Measurements from ENCODE around the gene NAA16.
"Not testable (repeated sequence)": the region's sequence is repeated elsewhere in the genome, so short reads cannot be mapped to it uniquely, and the experiment has no call there.

Gene NAA16

GRCh38 chr13:41356385-41356648 is 45.2 kb downstream of the NAA16 start:
- not testable (repeated sequence) for DNase-seq (ENCODE audit: low read depth)

GRCh38 chr13:41356786-41357185 is 45.7 kb downstream of the NAA16 start:
- no peak for DNase-seq (ENCODE audit: low read depth)

GRCh38 chr13:41361491-41361890 is 50.4 kb downstream of the NAA16 start:
- DNase-seq (ENCODE audit: low read depth): no peak

GRCh38 chr13:41364043-41364442 is 53.0 kb downstream of the NAA16 start:
- no peak for DNase-seq (ENCODE audit: low read depth)

GRCh38 chr13:41365631-41366030 is 54.6 kb downstream of the NAA16 start:
- no peak for DNase-seq (ENCODE audit: low read depth)

- DNase-seq (ENCODE audit: low read depth): no peak
Observed at GRCh38 chr13:41370736-41371135, 59.7 kb downstream of the NAA16 start.

- DNase-seq (ENCODE audit: low read depth): no peak
Observed at GRCh38 chr13:41377446-41377845, 66.4 kb downstream of the NAA16 start.

GRCh38 chr13:41382431-41382830 is 71.4 kb downstream of the NAA16 start:
- no peak for DNase-seq (ENCODE audit: low read depth)

GRCh38 chr13:41383386-41383785 is 72.3 kb downstream of the NAA16 start:
- no peak for DNase-seq (ENCODE audit: low read depth)

GRCh38 chr13:41384749-41385503 is 73.9 kb downstream of the NAA16 start:
- DNase-seq (ENCODE audit: low read depth): no peak

- DNase-seq (ENCODE audit: low read depth): no peak
Observed at GRCh38 chr13:41386211-41386610, 75.1 kb downstream of the NAA16 start.

GRCh38 chr13:41387576-41387975 is 76.5 kb downstream of the NAA16 start:
- no peak for DNase-seq (ENCODE audit: low read depth)

GRCh38 chr13:41388143-41388881 is 77.2 kb downstream of the NAA16 start:
- DNase-seq (ENCODE audit: low read depth): no peak

GRCh38 chr13:41389580-41389979 is 78.5 kb downstream of the NAA16 start:
- DNase-seq (ENCODE audit: low read depth): no peak

GRCh38 chr13:41394166-41394565 is 83.1 kb downstream of the NAA16 start:
- DNase-seq (ENCODE audit: low read depth): no peak

- DNase-seq (ENCODE audit: low read depth): no peak
Observed at GRCh38 chr13:41398494-41399170, 87.6 kb downstream of the NAA16 start.

GRCh38 chr13:41401366-41401765 is 90.3 kb downstream of the NAA16 start:
- no peak for DNase-seq (ENCODE audit: low read depth)

GRCh38 chr13:41402691-41403511 is 91.8 kb downstream of the NAA16 start:
- DNase-seq (ENCODE audit: low read depth): no peak

GRCh38 chr13:41403983-41404382 is 92.9 kb downstream of the NAA16 start:
- no peak for DNase-seq (ENCODE audit: low read depth)

- no peak for DNase-seq (ENCODE audit: low read depth)
Observed at GRCh38 chr13:41405367-41405766, 94.3 kb downstream of the NAA16 start.

GRCh38 chr13:41407380-41407779 is 96.3 kb downstream of the NAA16 start:
- no peak for DNase-seq (ENCODE audit: low read depth)

GRCh38 chr13:41408121-41408520 is 97.1 kb downstream of the NAA16 start:
- no peak for DNase-seq (ENCODE audit: low read depth)
